DOHH2 (cell line): ENCODE data around the gene NSD2.

Experiments used
- H3F3A ChIP-seq: fragments of 200-600 bp; sonication (generic), shearing (Covaris generic); 2 replicates; pipeline ENCODE4 v1.6.0; 2016; ENCODE audit warnings: antibody characterized with exemption, mild to moderate bottlenecking; ENCODE audit not compliant: control insufficient read depth, insufficient read depth
- H3K27ac ChIP-seq: fragments of 200-600 bp; sonication (generic); 2 replicates; pipeline ENCODE4 v1.5.1; 2014; ENCODE audit warnings: low read depth, mild to moderate bottlenecking, low read length, moderate library complexity
- H3K27me3 ChIP-seq: fragments of 200-600 bp; sonication (generic); 2 replicates; pipeline ENCODE4 v1.6.1; 2014; ENCODE audit warnings: mild to moderate bottlenecking, low read length, mixed read lengths; ENCODE audit not compliant: control insufficient read depth
- H3K36me3 ChIP-seq: fragments of 200-600 bp; sonication (generic); 2 replicates; pipeline ENCODE4 v1.6.1; 2014; ENCODE audit warnings: mild to moderate bottlenecking, low read length, moderate library complexity, mixed read lengths; ENCODE audit not compliant: control insufficient read depth
- H3K4me1 ChIP-seq: fragments of 200-600 bp; sonication (generic); 2 replicates; pipeline ENCODE4 v1.6.1; 2014; ENCODE audit warnings: mild to moderate bottlenecking, low read length, mixed read lengths; ENCODE audit not compliant: control insufficient read depth
- H3K4me2 ChIP-seq: fragments of 200-600 bp; sonication (generic); 2 replicates; pipeline ENCODE4 v1.6.0; 2014; ENCODE audit warnings: mild to moderate bottlenecking, low read length, moderate library complexity
- H3K4me3 ChIP-seq: fragments of 200-600 bp; sonication (generic); 2 replicates; pipeline ENCODE4 v1.5.1; 2014; ENCODE audit warnings: mild to moderate bottlenecking, low read length, mixed read lengths
- H3K79me2 ChIP-seq: fragments of 200-600 bp; sonication (generic); 2 replicates; pipeline ENCODE4 v1.6.1; 2014; ENCODE audit warnings: mild to moderate bottlenecking, low read length, mixed read lengths; ENCODE audit not compliant: control insufficient read depth
- H3K9me2 ChIP-seq: fragments of 200-600 bp; sonication (generic); replicated peaks from 2 replicates; pipeline ENCODE4 v1.6.1; 2014; ENCODE audit warnings: mild to moderate bottlenecking, low read length, mixed read lengths; ENCODE audit not compliant: control insufficient read depth
- H3K9me3 ChIP-seq: fragments of 200-600 bp; sonication (generic); 2 replicates; pipeline ENCODE4 v1.6.1; 2014; ENCODE audit warnings: antibody characterized with exemption, low read length, mixed read lengths; ENCODE audit not compliant: control insufficient read depth, insufficient read depth
- H4K20me1 ChIP-seq: fragments of 200-600 bp; sonication (generic); 2 replicates; pipeline ENCODE4 v1.6.0; 2014; ENCODE audit warnings: low read depth, mild to moderate bottlenecking, antibody characterized with exemption, low read length, moderate library complexity; ENCODE audit not compliant: control insufficient read depth, insufficient read depth
- CTCF ChIP-seq: fragments of 200-600 bp; sonication (generic); IDR thresholded peaks from one replicate; pipeline ENCODE4 v1.5.1; 2014; ENCODE audit warnings: antibody characterized with exemption, mild to moderate bottlenecking, low read depth, low read length; ENCODE audit not compliant: poor library complexity, severe bottlenecking
- EZH2phosphoT487 ChIP-seq: fragments of 200-600 bp; sonication (generic); IDR thresholded peaks from 2 replicates; pipeline ENCODE4 v1.6.1; 2017; ENCODE audit warnings: borderline replicate concordance, mild to moderate bottlenecking, antibody characterized with exemption, low read length, moderate library complexity, mixed read lengths

NSD2 gene

GRCh38 chr4:1922821-1923220, 51.6 kb downstream of the NSD2 start:
- no peak overlapping the region for H3K4me3 ChIP-seq
- no peaks in the 10 kb centered on the region for H3K9me3 ChIP-seq
- H3K79me2 ChIP-seq: peaks cover 73% of the 10 kb centered on the region
- H4K20me1 ChIP-seq: peaks cover 8% of the 10 kb centered on the region
- no peaks in the 10 kb centered on the region for H3K9me2 ChIP-seq
- no peak overlapping the region for H3K27ac ChIP-seq
- no peak overlapping the region for H3K4me2 ChIP-seq
- peaks cover 78% of the 10 kb centered on the region for H3K36me3 ChIP-seq
- no peak for TF ChIP-seq CTCF
- no peak for TF ChIP-seq EZH2phosphoT487
- no peaks in the 10 kb centered on the region for H3K27me3 ChIP-seq
- no peaks in the 10 kb centered on the region for H3F3A ChIP-seq
- no peaks in the 10 kb centered on the region for H3K4me1 ChIP-seq

- Histone ChIP-seq H3K27me3 (no peaks in the 10 kb centered on the region), H3K9me2 (no peaks in the 10 kb centered on the region), H3K4me2 (no peak overlapping the region), H3K4me3 (no peak overlapping the region), H3K27ac (no peak overlapping the region), H3K4me1 (no peaks in the 10 kb centered on the region), H3K9me3 (no peaks in the 10 kb centered on the region), H3K36me3 (peaks cover 72% of the 10 kb centered on the region), H4K20me1 (peaks cover 10% of the 10 kb centered on the region; the same call in 1 of the 2 replicates), H3K79me2 (peaks cover 52% of the 10 kb centered on the region), H3F3A (no peaks in the 10 kb centered on the region)
- TF ChIP-seq EZH2phosphoT487: no peak
- no peak for TF ChIP-seq CTCF
These were observed 56.5 kb downstream of the NSD2 start for GRCh38 chr4:1927675-1928074.

- H3K27me3 ChIP-seq: no peaks in the 10 kb centered on the region
- H3K4me3 ChIP-seq: no peak overlapping the region
- TF ChIP-seq EZH2phosphoT487 (no peak), CTCF (no peak)
- no peaks in the 10 kb centered on the region for H3K9me2 ChIP-seq
- H3K27ac ChIP-seq: no peak overlapping the region
- H3F3A ChIP-seq: no peaks in the 10 kb centered on the region
- peaks cover 6% of the 10 kb centered on the region; the same call in 1 of the 2 replicates for H4K20me1 ChIP-seq
- peaks cover 69% of the 10 kb centered on the region for H3K36me3 ChIP-seq
- no peak overlapping the region for H3K4me2 ChIP-seq
- no peaks in the 10 kb centered on the region for H3K9me3 ChIP-seq
- no peaks in the 10 kb centered on the region for H3K4me1 ChIP-seq
- peaks cover 49% of the 10 kb centered on the region for H3K79me2 ChIP-seq
These were observed 57.4 kb downstream of the NSD2 start for GRCh38 chr4:1928356-1929239.
